Left colon (tissue), 2 donors: ENCODE data around the gene MGRN1. TPM values are rescaled to one million over a fixed set of nuclear protein-coding genes. Genes with fewer than 3 reads are reported as not detected.

ENCODE experiments used
- ATAC-seq: fragments of 200-7000 bp; cut with Tn5 transposase; one replicate; pipeline ENCODE4 v1.9.1; 2020; ENCODE audit warnings: mild to moderate bottlenecking, moderate library complexity
- DNase-seq, 2 donors: peaks; one replicate each; pipeline ENCODE4 v3.0.0-alpha.2; 2020
- intact Hi-C, 2 donors: fragments of 100-400 bp; cut with DNase I in 1 of 2; cut with micrococcal nuclease in 1 of 2; formaldehyde crosslinking; loops; one replicate each; pipeline versions ENCODE4 v1.11.2 to v1.14.0; 2022; cut with DNase I, micrococcal nuclease
- total RNA-seq, 2 donors: library from RNA; stranded (reverse); fragmentation: NEBNext Ultra II Directional; extraction: Animal tissue kit (Norgen Biotek cat#: 25700); gene quantifications; one replicate each; pipeline ENCODE4 v1.2.1, GENCODE V29; 2021
- donor health status: DM: no; HTN: no; CAD: no.
- donor health status: DM: yes; HTN: yes; CAD: no.

The MGRN1 gene
- total RNA-seq, 2 donors from 2014 or later: 71.9 to 84.6 TPM

DNA sequence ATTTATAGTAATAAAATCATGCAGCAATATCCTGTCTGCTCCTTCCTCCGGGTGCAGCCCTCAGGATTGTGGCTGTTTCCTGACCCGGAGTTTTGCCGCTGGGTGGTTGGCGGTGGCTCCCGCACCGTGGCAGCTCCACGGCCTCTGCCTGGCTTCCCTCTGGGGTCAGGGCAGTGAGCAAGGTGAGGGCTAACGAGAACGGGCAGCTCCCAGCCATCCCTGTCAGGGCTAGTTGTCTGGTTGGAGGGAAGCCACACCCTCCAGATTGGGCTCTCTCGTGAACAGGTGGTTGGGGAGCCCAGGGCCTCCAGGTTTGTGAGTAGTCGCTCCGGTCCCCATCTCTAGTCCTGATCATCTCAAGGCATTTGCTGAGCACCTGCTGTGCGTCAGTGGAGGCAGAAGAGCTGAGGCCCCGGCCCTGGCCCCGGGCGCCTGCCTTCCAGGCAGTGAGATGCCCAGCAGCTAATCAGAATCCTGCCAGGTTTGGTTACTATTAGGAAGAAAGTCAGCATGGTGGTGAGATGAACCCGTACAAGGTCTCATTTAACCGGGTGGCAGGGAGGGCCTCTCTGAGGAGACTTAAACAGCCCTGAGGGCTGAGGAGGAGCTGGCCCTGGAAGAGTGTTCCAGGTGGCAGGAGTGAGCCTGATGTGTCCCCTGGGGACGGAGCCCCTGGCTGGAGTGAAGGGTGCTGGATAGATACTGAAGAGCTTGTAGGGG lies 66.5 kb downstream of the MGRN1 start:
- no peak for ATAC-seq
- DNase-seq: no peak
- intact Hi-C loops: no loop called here

GRCh38 chr16:4691666-4692412 lies 67.2 kb downstream of the MGRN1 start:
- ATAC-seq: no peak
- intact Hi-C loops: no loop called here
- no peak for DNase-seq

DNA sequence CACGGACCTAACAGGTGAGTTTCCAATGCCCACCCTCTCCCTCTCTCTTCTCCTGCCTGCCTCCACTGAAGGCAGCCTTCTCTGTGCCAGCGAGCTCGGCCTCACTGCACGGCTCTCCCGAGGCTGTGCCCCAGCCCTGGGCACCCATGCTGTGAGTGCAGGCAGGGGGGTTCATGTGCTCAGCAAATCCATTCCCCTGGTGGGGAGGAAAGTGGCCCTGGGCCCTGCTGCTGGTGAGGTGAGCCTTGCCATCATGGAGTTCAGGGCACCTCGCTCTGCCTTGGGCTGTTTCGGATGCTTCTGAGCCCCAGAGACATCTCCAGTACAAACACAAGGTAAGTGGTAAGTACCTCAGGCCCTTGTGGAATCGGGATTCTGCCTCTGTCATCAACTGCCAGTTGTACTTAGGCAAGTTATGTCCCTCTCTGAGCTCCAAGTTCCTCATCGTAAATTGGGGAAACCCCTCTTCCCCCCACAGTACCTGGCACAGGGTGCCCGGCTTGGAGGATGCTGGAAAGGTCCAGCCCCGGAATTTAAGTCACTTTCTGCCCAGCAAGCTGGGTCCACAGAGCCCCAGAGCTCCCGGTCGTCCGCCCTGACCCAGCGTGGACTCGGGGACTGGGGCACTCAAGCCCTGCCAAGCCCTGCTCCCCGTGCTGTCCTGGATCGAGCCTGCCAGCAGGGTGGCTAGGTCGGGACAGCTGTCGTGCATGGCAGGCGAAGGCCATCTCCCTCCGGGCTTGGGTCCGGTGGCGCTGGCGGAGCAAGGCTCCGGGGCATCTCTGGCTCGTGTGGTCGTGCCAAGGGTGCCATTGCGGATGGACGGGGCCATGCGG lies 68.1 kb downstream of the MGRN1 start:
- DNase-seq (peak in 1 of 2 donors; percentile 36), ATAC-seq (peak; percentile 18)
- intact Hi-C loops: no loop called here

GRCh38 chr16:4693296-4693955 lies 68.8 kb downstream of the MGRN1 start, which contains the start of gene NUDT16L1:
Gene NUDT16L1 (plus strand): TSS chr16:4693562. CDS start chr16:4693727, 165 bp downstream.
- intact Hi-C loops: no loop called here
- peak; percentile 96 to 97 for DNase-seq
- peak; percentile 85 for ATAC-seq

DNA sequence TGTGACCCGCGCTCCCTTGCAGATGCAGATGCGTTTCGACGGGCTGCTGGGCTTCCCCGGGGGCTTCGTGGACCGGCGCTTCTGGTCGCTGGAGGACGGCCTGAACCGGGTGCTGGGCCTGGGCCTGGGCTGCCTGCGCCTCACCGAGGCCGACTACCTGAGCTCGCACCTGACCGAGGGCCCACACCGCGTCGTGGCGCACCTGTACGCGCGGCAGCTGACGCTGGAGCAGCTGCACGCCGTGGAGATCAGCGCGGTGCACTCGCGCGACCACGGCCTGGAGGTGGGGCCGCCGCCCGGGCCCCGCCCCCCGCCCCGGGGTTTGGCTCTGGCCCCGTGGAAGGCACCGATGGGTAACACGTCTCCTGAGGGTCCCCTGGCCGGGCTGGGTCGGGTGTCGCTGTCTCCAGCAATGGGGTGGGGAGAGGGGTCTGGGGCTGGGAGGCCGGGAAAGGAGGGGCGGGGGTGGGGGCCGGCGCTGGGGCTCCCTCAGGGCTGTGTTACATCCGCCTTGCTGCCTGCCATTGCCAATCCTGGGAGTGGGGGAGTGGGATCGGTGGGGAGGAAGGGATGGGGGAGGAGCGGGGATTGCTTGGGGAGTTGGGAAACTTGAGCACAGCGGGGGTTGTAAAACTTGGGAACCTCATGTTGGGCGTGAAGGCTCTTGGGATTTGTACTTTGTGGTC lies 69.5 kb downstream of the MGRN1 start:
- intact Hi-C loops: no loop called here
- peak; percentile 58 to 62 for DNase-seq
- ATAC-seq: peak; percentile 50

DNA sequence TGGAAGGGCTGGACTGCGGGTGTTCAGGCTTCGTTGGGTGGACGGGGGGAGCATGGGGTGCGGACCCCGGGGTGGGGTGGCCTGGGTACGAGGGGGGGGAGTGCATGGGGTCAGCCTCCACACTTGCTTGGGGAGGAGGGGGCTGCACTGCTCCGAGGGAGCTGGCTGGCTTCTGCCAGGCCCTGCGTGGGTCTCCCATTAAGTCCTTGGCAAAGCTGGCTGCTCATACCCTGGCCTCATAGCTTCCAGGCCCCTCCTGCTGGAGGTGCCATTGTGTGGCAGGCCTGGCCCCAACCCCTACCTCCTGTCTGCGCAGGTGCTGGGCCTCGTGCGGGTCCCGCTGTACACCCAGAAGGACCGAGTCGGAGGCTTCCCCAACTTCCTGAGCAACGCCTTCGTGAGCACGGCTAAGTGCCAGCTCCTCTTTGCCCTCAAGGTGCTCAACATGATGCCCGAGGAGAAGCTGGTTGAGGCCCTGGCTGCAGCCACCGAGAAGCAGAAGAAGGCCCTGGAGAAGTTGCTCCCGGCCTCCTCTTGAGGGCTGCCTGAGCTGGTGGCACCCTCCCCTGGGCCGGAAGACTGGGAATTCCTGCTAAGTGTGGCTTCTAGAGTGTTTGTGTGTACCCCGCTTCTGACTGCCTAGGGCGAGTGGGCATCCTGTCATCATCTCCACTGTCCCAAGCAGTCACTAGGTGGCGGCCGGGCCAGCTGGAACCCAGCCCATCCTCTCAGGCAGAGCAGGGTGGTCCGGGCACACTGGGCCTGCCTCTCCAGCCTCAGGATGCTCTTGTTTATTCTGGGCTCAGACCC lies 70.2 kb downstream of the MGRN1 start:
- DNase-seq (peak in 1 of 2 donors; percentile 34), ATAC-seq (no peak)
- intact Hi-C loops: no loop called here

- DNase-seq (no peak), ATAC-seq (no peak)
- intact Hi-C loops: no loop called here
These were observed 71.0 kb downstream of the MGRN1 start for GRCh38 chr16:4695473-4696171.

DNA sequence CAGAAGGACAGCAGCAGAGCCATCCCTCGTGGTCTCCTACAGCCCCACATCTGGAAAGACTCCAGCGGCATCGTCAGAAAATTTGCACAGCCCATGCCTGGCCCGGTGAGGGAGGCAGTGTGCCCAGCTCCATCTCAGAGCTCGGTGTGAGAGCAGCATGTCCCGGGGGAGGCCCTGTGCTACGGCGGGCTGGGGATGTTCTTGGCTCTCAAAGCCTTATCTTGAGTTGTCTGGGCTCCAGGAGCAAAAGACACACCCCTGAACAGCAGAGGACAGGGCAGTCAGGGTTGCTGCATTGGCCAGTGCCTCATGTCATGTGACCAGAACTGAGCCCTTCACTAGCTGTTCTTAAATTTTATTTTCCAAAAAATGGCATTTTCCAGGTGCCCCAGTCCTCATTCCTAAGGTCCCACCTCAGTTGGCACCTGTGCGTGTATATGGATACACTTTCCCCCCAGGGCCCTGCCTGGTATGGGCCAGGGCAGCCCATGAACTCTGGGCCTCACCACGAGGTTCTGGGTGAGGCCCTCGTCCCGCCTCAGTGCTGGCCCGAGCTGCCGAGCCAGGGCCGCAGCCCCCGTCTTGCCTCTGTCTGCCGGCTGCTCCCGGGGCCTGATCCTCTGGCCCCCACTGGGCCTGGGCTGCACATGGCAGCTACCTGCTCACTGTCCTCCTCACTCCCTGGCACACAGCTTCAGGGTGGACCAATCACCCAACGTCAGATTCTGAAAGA lies 71.7 kb downstream of the MGRN1 start:
- DNase-seq: peak in 1 of 2 donors; percentile 47
- intact Hi-C loops: no loop called here
- ATAC-seq: no peak

GRCh38 chr16:4696905-4697847 lies 72.5 kb downstream of the MGRN1 start:
- DNase-seq (no peak), ATAC-seq (no peak)
- intact Hi-C loops: no loop called here

DNA sequence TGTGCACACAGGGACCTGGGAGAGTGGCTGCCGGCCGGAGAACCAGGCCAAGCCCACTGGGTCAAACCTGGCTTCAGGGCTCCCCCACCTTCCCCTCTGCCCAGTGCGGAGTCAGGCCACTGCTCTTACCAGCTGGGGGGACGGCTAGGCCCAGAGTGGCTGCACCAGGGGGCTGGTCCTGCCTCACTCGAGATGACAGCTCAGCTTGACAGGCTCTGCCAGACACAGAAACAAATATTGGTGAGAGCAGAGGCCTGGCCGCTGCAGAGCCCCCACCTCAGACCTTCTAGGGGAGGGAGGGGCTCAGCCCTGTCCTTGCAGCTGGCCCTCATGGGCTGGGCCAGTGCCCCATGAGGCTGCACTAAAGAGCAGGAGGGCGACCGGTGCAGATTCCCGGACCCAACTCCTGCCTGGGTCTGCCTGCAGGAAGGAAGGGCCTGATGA lies 73.2 kb downstream of the MGRN1 start:
- DNase-seq (no peak), ATAC-seq (no peak)
- intact Hi-C loops: no loop called here

- DNase-seq (no peak), ATAC-seq (no peak)
- intact Hi-C loops: no loop called here
These were observed 73.9 kb downstream of the MGRN1 start for GRCh38 chr16:4698321-4699045.

- intact Hi-C loops: no loop called here
- DNase-seq (no peak), ATAC-seq (no peak)
These were observed 74.5 kb downstream of the MGRN1 start for GRCh38 chr16:4699046-4699556.

GRCh38 chr16:4700380-4700996 lies 75.9 kb downstream of the MGRN1 start:
- DNase-seq (no peak), ATAC-seq (no peak)
- intact Hi-C loops: no loop called here
